HepG2 (cell line): ENCODE data around the gene NOC2L. TPM values are rescaled to one million over a fixed set of nuclear protein-coding genes. Genes with fewer than 3 reads are reported as not detected.

Source experiments
- ARNTL ChIP-seq: sonication (generic); formaldehyde crosslinking; IDR thresholded peaks from 2 replicates; pipeline ENCODE4 v1.4.0; 2020; ENCODE audit warnings: mild to moderate bottlenecking, missing genetic modification reagents
- CTCF ChIP-seq: sonication (generic); formaldehyde crosslinking; IDR thresholded peaks from 2 replicates; pipeline ENCODE4 v1.5.0; 2020; ENCODE audit warnings: mild to moderate bottlenecking, missing genetic modification reagents, moderate library complexity
- DDIT3 ChIP-seq: sonication (generic); formaldehyde crosslinking; IDR thresholded peaks from 2 replicates; pipeline ENCODE4 v1.4.0; 2020; ENCODE audit warnings: mild to moderate bottlenecking, missing genetic modification reagents
- ELF3 ChIP-seq: IDR thresholded peaks from 2 replicates; pipeline ENCODE4 v1.6.1; 2016; ENCODE audit warnings: missing genetic modification reagents, missing compliant biosample characterization
- HDAC1 ChIP-seq: sonication (generic); formaldehyde crosslinking; IDR thresholded peaks from 2 replicates; pipeline ENCODE4 v1.5.1; 2020; ENCODE audit warnings: mild to moderate bottlenecking, missing genetic modification reagents
- HNF1B ChIP-seq: sonication (generic); formaldehyde crosslinking; IDR thresholded peaks from 2 replicates; pipeline ENCODE4 v1.5.1; 2020; ENCODE audit warnings: mild to moderate bottlenecking, moderate library complexity, missing genetic modification reagents
- HNRNPLL ChIP-seq: fragments of 200-400 bp; formaldehyde crosslinking; IDR thresholded peaks from 2 replicates; pipeline ENCODE4 v1.6.1; 2017; ENCODE audit warnings: mild to moderate bottlenecking, low read depth, low read length; ENCODE audit not compliant: poor library complexity, severe bottlenecking
- MEF2D ChIP-seq: sonication (generic); formaldehyde crosslinking; IDR thresholded peaks from 2 replicates; pipeline ENCODE4 v1.5.1; 2020; ENCODE audit warnings: mild to moderate bottlenecking, missing genetic modification reagents
- MYPOP ChIP-seq: sonication (generic); formaldehyde crosslinking; IDR thresholded peaks from 2 replicates; pipeline ENCODE4 v1.8.1; 2023; ENCODE audit warnings: mild to moderate bottlenecking, moderate library complexity, missing genetic modification reagents
- PCBP2 ChIP-seq: fragments of 200-400 bp; formaldehyde crosslinking; optimal IDR thresholded peaks from 2 replicates; pipeline ENCODE3; 2018; ENCODE audit warnings: low read length, low read depth; ENCODE audit not compliant: poor library complexity, severe bottlenecking
- SP1 ChIP-seq, 2 experiments: fragments of 450-650 bp in 1 of 2; sonication (generic) in 1 of 2; formaldehyde crosslinking in 1 of 2; IDR thresholded peaks; 2 replicates each; pipeline versions ENCODE4 v1.4.0 to v1.6.1; 2016 to 2020; ENCODE audit warnings: missing genetic modification reagents in 1 of 2
- SRSF4 ChIP-seq: fragments of 200-400 bp; formaldehyde crosslinking; IDR thresholded peaks from one replicate; pipeline ENCODE4 v1.6.1; 2018; ENCODE audit warnings: mild to moderate bottlenecking, low read depth, low read length, moderate library complexity; ENCODE audit not compliant: poor library complexity, severe bottlenecking
- ZBTB33 ChIP-seq: sonication (generic); formaldehyde crosslinking; IDR thresholded peaks from 2 replicates; pipeline ENCODE4 v1.4.0; 2020; ENCODE audit warnings: missing genetic modification reagents
- ZFAT ChIP-seq: sonication (generic); formaldehyde crosslinking; conservative IDR thresholded peaks from 2 replicates; pipeline ENCODE4 v1.8.1; 2023; ENCODE audit warnings: missing genetic modification reagents, inconsistent platforms
- ZFP1 ChIP-seq: IDR thresholded peaks from 2 replicates; pipeline ENCODE4 v1.6.1; 2016
- ZNF138 ChIP-seq: sonication (generic); formaldehyde crosslinking; IDR thresholded peaks from 2 replicates; pipeline ENCODE4 v1.5.0; 2020; ENCODE audit warnings: mild to moderate bottlenecking, low read depth, missing genetic modification reagents
- ZNF224 ChIP-seq: sonication (generic); formaldehyde crosslinking; IDR thresholded peaks from 2 replicates; pipeline ENCODE4 v1.5.0; 2020; ENCODE audit warnings: mild to moderate bottlenecking, missing genetic modification reagents
- ZNF331 ChIP-seq: sonication (generic); formaldehyde crosslinking; IDR thresholded peaks from 2 replicates; pipeline ENCODE4 v1.4.0; 2020; ENCODE audit warnings: missing genetic modification reagents
- ZNF44 ChIP-seq: sonication (generic); formaldehyde crosslinking; IDR thresholded peaks from 2 replicates; pipeline ENCODE4 v1.5.1; 2020; ENCODE audit warnings: mild to moderate bottlenecking, missing genetic modification reagents
- ZNF512 ChIP-seq: sonication (generic); formaldehyde crosslinking; IDR thresholded peaks from 2 replicates; pipeline ENCODE4 v1.4.0; 2020; ENCODE audit warnings: mild to moderate bottlenecking, missing genetic modification reagents
- ZNF577 ChIP-seq: sonication (generic); formaldehyde crosslinking; IDR thresholded peaks from 2 replicates; pipeline ENCODE4 v1.4.0; 2020; ENCODE audit warnings: mild to moderate bottlenecking, low read depth, missing genetic modification reagents, borderline replicate concordance
- ZSCAN22 ChIP-seq: sonication (generic); formaldehyde crosslinking; IDR thresholded peaks from 2 replicates; pipeline ENCODE4 v1.4.0; 2020; ENCODE audit warnings: mild to moderate bottlenecking, missing genetic modification reagents
- polyA plus RNA-seq, 8 experiments: library from polyadenylated mRNA; depleted of rRNA in 3 of 8; stranded (reverse) in 7 of 8; unstranded in 1 of 8; fragments of >200 nt; fragmentation: Illumina TruSeq in 4 of 8; extraction: Trizol in 4 of 8; gene quantifications; 2 replicates each; pipeline versions ENCODE4 v1.2.1 to v1.2.3, GENCODE V29; 2011 to 2016; ENCODE audit warnings: low read depth in 4 of 8, missing spikeins in 1 of 8, mixed read lengths in 1 of 8; ENCODE audit not compliant: insufficient read depth in 1 of 8
- total RNA-seq, 5 experiments: library from RNA; depleted of rRNA; stranded (reverse); fragments of >200 nt; fragmentation: Illumina TruSeq; extraction: Trizol; gene quantifications; 2 replicates each; pipeline ENCODE4 v1.2.3, GENCODE V29; 2016; ENCODE audit warnings: low read depth in 1 of 5

NOC2L gene
- total and polyA plus RNA-seq, 2 of the 13 experiments (the other 11 are each of a cell fraction or from before 2014, with no cell fraction given): 32.0 to 103 TPM

GRCh38 chr1:966704-967300 is 7.7 kb upstream of the NOC2L start (continued):
- TF ChIP-seq ZNF512 (CRISPR knock-in tag) (no peak), MYPOP (CRISPR knock-in tag) (peak; percentile 22; the same call in 1 of the 2 replicates), ZSCAN22 (CRISPR knock-in tag) (no peak), HDAC1 (CRISPR knock-in tag) (0 out of 2 replicates have a peak, but pooled peaks have one; percentile 28), ZFP1 (no peak), ZNF138 (no peak), HNF1B (CRISPR knock-in tag) (no peak), SP1 (IDR thresholded peaks at IDR 0.05) (no peak), SP1 (CRISPR knock-in tag; IDR thresholded peaks at IDR 0.05) (no peak), ELF3 (no peak), ZBTB33 (CRISPR knock-in tag) (no peak), DDIT3 (CRISPR knock-in tag) (no peak), ZFAT (CRISPR knock-in tag) (no peak), MEF2D (no peak), ZNF44 (CRISPR knock-in tag) (no peak), PCBP2 (no peak), CTCF (CRISPR knock-in tag) (no peak), ZNF331 (CRISPR knock-in tag) (no peak; the same call in 1 of the 2 replicates), ARNTL (no peak), ZNF577 (CRISPR knock-in tag) (no peak), ZNF224 (CRISPR knock-in tag) (no peak), HNRNPLL (peak; percentile 42), SRSF4 (no peak)
